Measurements from ENCODE around the gene GUCD1.

Gene GUCD1

GRCh38 chr22:24496234-24496633 is 58.7 kb downstream of the GUCD1 start:
- no peak for DNase-seq (ENCODE audit: low read depth)
- TF ChIP-seq, protein P1, sequence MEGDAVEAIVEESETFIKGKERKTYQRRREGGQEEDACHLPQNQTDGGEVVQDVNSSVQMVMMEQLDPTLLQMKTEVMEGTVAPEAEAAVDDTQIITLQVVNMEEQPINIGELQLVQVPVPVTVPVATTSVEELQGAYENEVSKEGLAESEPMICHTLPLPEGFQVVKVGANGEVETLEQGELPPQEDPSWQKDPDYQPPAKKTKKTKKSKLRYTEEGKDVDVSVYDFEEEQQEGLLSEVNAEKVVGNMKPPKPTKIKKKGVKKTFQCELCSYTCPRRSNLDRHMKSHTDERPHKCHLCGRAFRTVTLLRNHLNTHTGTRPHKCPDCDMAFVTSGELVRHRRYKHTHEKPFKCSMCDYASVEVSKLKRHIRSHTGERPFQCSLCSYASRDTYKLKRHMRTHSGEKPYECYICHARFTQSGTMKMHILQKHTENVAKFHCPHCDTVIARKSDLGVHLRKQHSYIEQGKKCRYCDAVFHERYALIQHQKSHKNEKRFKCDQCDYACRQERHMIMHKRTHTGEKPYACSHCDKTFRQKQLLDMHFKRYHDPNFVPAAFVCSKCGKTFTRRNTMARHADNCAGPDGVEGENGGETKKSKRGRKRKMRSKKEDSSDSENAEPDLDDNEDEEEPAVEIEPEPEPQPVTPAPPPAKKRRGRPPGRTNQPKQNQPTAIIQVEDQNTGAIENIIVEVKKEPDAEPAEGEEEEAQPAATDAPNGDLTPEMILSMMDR (IDR thresholded peaks at IDR 0.05; ENCODE audit: control insufficient read depth, extremely low read depth, insufficient read depth): no peak
- H3K4me3 ChIP-seq (ENCODE audit: low read depth, low read length): no peak overlapping the region

DNA sequence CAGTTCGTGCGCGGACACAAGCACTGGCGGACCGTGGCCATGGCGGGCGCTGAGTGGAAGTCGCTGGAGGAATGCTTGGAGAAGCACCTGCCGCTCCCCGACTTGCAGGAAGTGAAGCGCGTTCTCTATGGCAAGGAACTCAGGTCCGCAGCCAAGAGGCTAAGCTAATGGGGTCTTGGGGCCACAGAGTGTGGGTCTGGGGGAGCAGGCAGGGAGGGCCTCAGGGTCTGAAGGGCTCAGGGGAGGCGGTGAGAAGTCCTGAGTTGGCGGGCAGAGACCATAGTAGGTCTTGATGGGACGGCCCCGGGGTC is 59.6 kb downstream of the GUCD1 start:
- TF ChIP-seq, protein P1 (IDR thresholded peaks at IDR 0.05; ENCODE audit: control insufficient read depth, extremely low read depth, insufficient read depth): no peak

GRCh38 chr22:24494528-24495364 is 60.2 kb downstream of the GUCD1 start, which contains the start of gene UPB1:
Gene UPB1, plus strand, starts transcription at chr22:24495332. Its CDS starts 72 bp downstream, at chr22:24495404.
- DNase-seq (ENCODE audit: low read depth): no peak
- H3K4me3 ChIP-seq (ENCODE audit: low read depth, low read length): no peak within 1 kb of the TSS
- TF ChIP-seq, protein P1 (IDR thresholded peaks at IDR 0.05; ENCODE audit: control insufficient read depth, extremely low read depth, insufficient read depth): no peak

More for the DNA sequence above, 59.6 kb downstream of the GUCD1 start:
- DNase-seq (ENCODE audit: low read depth): no peak
- H3K4me3 ChIP-seq (ENCODE audit: low read depth, low read length): no peak overlapping the region

GRCh38 chr22:24494167-24494527 is 60.8 kb downstream of the GUCD1 start:
- H3K4me3 ChIP-seq (ENCODE audit: low read depth, low read length): no peak overlapping the region
- no peak for DNase-seq (ENCODE audit: low read depth)
- TF ChIP-seq, protein P1 (IDR thresholded peaks at IDR 0.05; ENCODE audit: control insufficient read depth, extremely low read depth, insufficient read depth): no peak

DNA sequence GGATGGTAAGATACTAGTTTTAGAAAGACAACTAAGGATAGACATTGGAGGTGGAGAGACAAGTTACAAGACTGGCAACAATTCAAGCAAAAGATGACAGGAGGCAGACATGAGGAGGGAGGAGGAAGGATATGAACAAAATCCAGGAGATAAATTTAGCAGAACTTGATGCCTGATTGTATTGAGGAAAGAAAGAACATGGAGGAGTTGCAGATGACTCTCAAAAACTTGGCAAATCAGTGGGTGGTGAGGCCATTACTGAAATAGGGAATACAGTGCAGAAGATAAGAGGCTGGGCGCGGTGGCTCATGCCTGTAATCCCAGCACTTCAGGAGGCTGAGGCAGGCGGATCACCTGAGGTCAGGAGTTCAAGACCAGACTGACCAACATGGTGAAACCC is 62.5 kb downstream of the GUCD1 start:
- H3K4me3 ChIP-seq (ENCODE audit: low read depth, low read length): no peak overlapping the region
- TF ChIP-seq, protein P1 (IDR thresholded peaks at IDR 0.05; ENCODE audit: control insufficient read depth, extremely low read depth, insufficient read depth): no peak
- no peak for DNase-seq (ENCODE audit: low read depth)

Measured in LNCaP clone FGC (cell line).